HEK293T (cell line): ENCODE measurements around the gene ADORA1.

Experiments
- ARNT ChIP-seq: fragments of 450-650 bp; IDR thresholded peaks from 2 replicates; pipeline ENCODE4 v1.6.1; 2017; ENCODE audit warnings: mild to moderate bottlenecking
- BHLHE40 ChIP-seq: fragments of 450-650 bp; IDR thresholded peaks from 2 replicates; pipeline ENCODE4 v1.6.1; 2016; ENCODE audit warnings: mild to moderate bottlenecking, moderate library complexity, borderline replicate concordance
- ELF4 ChIP-seq: fragments of 450-650 bp; IDR thresholded peaks from 2 replicates; pipeline ENCODE4 v1.6.1; 2017; ENCODE audit warnings: antibody characterized with exemption
- FOXK2 ChIP-seq: fragments of 450-650 bp; IDR thresholded peaks from 2 replicates; pipeline ENCODE4 v1.6.1; 2016; ENCODE audit warnings: mild to moderate bottlenecking
- FOXM1 ChIP-seq: fragments of 450-650 bp; IDR thresholded peaks from 2 replicates; pipeline ENCODE4 v1.6.1; 2017; ENCODE audit warnings: mild to moderate bottlenecking, borderline replicate concordance
- HDGF ChIP-seq: fragments of 450-650 bp; IDR thresholded peaks from 2 replicates; pipeline ENCODE4 v1.6.1; 2017; ENCODE audit warnings: antibody characterized with exemption, borderline replicate concordance
- NFRKB ChIP-seq: fragments of 450-650 bp; IDR thresholded peaks from 2 replicates; pipeline ENCODE4 v1.6.1; 2016; ENCODE audit warnings: mild to moderate bottlenecking, moderate library complexity
- PKNOX1 ChIP-seq: fragments of 450-650 bp; IDR thresholded peaks from 2 replicates; pipeline ENCODE4 v1.6.1; 2016
- ZNF384 ChIP-seq: fragments of 450-650 bp; IDR thresholded peaks from 2 replicates; pipeline ENCODE4 v1.6.1; 2016

- no peak for TF ChIP-seq NFRKB
- TF ChIP-seq ELF4: no peak
- no peak for TF ChIP-seq FOXM1
- no peak for TF ChIP-seq ARNT
- TF ChIP-seq BHLHE40: no peak
- no peak for TF ChIP-seq FOXK2
- TF ChIP-seq ZNF384: no peak
- TF ChIP-seq PKNOX1: no peak
- TF ChIP-seq HDGF: no peak
Observed at GRCh38 chr1:203113308-203113707, 14.2 kb upstream of the ADORA1 start.
